GM13976 (cell line): Measurements from ENCODE around the gene TEKTIP1.

Source experiments
- DNase-seq: peaks from one replicate; pipeline ENCODE4 v3.0.0; 2012; ENCODE audit warnings: low spot score
- CTCF ChIP-seq: IDR thresholded peaks from 2 replicates; pipeline ENCODE4 v1.5.1; 2012; ENCODE audit warnings: borderline replicate concordance, mild to moderate bottlenecking; ENCODE audit not compliant: insufficient read depth; ENCODE audit errors: extremely low read depth, missing control alignments, control extremely low read depth
- in situ Hi-C: fragments of 300-500 bp; cut with MboI; formaldehyde crosslinking; loops from one replicate; pipeline ENCODE4 v1.12.0; 2022; ENCODE audit warnings: low sequenced_read_pairs, mixed read lengths, inconsistent platforms; ENCODE audit not compliant: unreplicated experiment

Gene TEKTIP1

GRCh38 chr19:3538258-3538929 lies 580 bp upstream of the TEKTIP1 start:
- in situ Hi-C loops = no loop called here
- no peak for DNase-seq
- TF ChIP-seq CTCF = no peak

GRCh38 chr19:3539756-3540118 lies 763 bp downstream of the TEKTIP1 start:
- DNase-seq = no peak
- TF ChIP-seq CTCF = no peak
- in situ Hi-C loops = no loop called here

DNA sequence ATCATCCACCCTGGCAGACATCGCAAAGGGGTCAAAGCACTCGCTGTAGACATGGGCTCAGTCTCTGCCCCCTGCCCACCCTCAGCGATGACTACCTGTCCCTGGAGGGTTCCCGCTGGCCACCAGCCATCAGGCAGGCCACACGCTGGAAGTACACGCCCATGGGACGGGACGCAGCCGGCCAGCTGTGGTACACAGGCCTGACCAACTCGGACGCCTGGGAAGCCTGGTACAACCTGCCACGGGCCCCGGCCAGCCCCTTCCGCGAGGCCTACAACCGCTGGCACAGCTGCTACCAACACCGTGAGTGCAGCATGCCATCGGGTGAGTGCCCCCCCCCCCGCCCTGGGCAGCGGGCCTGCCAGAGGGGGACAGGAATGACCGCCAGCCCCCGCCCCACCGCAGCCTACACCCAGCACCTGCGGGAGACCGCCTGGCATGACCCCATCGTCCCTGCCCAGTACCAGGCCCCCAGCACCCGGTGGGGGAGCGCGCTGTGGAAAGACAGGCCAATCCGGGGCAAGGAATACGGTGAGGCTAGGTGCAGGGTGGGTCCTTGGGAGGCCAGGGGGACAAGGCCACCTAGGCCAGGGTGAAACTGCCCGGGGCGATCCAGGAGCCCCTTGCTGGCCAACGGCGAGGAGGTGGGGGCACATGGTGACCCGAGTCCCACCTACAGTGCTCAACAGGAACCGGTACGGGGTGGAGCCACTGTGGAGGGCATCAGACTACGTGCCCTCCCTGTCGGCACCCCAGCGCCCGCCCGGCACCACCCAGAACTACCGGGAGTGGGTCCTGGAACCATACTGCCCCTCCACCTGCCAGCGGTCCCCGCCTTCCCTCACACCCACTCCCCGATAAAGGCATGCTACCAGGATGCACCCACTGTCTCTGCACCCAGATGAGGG lies 4.4 kb downstream of the TEKTIP1 start:
- in situ Hi-C loops = no loop called here
- no peak for TF ChIP-seq CTCF
- DNase-seq = no peak

DNA sequence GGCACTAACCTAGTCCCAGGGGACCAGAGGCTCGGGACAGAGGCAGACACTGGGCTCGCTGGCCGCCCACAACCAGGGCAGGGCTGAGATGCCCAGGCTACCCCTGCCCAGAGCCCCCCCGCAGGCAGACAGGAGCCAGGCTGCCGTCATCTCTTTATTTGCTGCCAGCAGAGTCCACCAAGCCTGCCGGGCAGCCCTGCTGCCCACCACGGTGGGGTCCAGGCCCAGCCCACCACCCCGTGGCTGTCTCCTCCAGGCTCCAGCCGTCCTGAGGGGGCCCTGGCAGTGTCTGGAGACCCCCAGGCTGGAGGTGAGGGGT lies 5.0 kb downstream of the TEKTIP1 start:
- in situ Hi-C loops = no loop called here
- no peak for TF ChIP-seq CTCF
- no peak for DNase-seq

GRCh38 chr19:3544742-3545668 lies 6.0 kb downstream of the TEKTIP1 start:
- in situ Hi-C loops = no loop called here
- DNase-seq = peak; percentile 92
- TF ChIP-seq CTCF = peak; percentile 93

GRCh38 chr19:3545669-3546034 lies 6.7 kb downstream of the TEKTIP1 start:
- no peak for DNase-seq
- no peak for TF ChIP-seq CTCF
- in situ Hi-C loops = no loop called here
